Measurements from ENCODE around the gene GYG2.

- TF ChIP-seq, protein P1, sequence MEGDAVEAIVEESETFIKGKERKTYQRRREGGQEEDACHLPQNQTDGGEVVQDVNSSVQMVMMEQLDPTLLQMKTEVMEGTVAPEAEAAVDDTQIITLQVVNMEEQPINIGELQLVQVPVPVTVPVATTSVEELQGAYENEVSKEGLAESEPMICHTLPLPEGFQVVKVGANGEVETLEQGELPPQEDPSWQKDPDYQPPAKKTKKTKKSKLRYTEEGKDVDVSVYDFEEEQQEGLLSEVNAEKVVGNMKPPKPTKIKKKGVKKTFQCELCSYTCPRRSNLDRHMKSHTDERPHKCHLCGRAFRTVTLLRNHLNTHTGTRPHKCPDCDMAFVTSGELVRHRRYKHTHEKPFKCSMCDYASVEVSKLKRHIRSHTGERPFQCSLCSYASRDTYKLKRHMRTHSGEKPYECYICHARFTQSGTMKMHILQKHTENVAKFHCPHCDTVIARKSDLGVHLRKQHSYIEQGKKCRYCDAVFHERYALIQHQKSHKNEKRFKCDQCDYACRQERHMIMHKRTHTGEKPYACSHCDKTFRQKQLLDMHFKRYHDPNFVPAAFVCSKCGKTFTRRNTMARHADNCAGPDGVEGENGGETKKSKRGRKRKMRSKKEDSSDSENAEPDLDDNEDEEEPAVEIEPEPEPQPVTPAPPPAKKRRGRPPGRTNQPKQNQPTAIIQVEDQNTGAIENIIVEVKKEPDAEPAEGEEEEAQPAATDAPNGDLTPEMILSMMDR (IDR thresholded peaks at IDR 0.05), result no peak
- TF ChIP-seq CREB1 (CRISPR knock-in tag; IDR thresholded peaks at IDR 0.05) (no peak), KAT7 (CRISPR knock-in tag; IDR thresholded peaks at IDR 0.05; ENCODE audit: borderline replicate concordance) (no peak), MXD4 (CRISPR knock-in tag; IDR thresholded peaks at IDR 0.05; ENCODE audit: borderline replicate concordance) (no peak), ZNF317 (CRISPR knock-in tag; IDR thresholded peaks at IDR 0.05; ENCODE audit: borderline replicate concordance, low read depth) (no peak), CREM (CRISPR knock-in tag; IDR thresholded peaks at IDR 0.05) (no peak), ZNF138 (CRISPR knock-in tag; conservative IDR thresholded peaks at IDR 0.05) (no peak)
Observed at GRCh38 chrX:2824886-2825285, 3.8 kb upstream of the GYG2 start.
